Measurements from ENCODE around the gene CES5A. TPM values are rescaled to one million over a fixed set of nuclear protein-coding genes. Genes with fewer than 3 reads are reported as not detected.
"Not testable (repeated sequence)": the region's sequence is repeated elsewhere in the genome, so short reads cannot be mapped to it uniquely, and the experiment has no call there.

CES5A gene
- total RNA-seq, 1 donor from 2014 or later: not detected

DNA sequence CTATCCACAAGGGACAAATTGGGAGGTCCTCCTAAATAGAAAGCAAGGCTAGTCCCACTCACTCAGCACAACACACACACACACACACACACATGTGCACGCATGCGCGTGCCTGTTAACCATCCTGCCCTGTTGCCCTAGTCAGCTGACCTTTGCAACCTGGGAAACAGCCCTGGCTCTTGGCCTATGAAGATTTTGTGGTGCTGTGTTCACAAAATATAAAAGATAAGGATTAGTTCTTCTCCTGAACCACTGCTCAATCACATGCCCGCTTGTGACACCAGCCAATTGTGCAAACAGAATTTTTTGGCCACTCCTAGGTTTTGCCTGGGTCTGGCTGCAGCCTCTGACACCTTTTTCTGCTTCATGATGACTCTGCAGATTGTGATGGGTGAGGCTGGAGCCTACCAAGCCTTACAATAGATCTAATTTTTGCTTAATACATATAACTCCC, 39.0 kb downstream of the CES5A start:
- DNase-seq (ENCODE audit: extremely low spot score, unreplicated experiment): no peak

DNA sequence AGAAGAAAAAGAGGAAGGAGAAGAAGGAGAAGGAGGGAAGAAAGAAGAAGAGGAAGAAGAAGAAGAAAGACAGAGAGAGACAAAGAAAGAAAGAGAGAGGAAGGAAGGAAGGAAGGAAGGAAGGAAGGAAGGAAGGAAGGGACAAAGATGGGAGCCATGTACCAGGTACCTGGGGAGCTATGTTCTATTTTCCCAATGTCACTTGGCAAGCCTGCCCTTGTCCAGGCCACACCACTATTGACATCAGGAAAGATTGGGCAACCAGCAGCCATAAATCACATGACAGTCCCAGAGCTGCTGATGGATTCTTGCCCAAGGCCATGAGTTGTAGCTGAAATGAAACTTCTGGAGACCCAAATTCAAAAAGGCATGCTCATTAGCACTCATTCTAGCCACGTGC, 39.6 kb downstream of the CES5A start:
- Mint-ChIP-seq H3K27ac (ENCODE audit: unreplicated experiment) (no peak overlapping the region), H3K4me3 (ENCODE audit: unreplicated experiment) (no peak overlapping the region), H3K36me3 (ENCODE audit: unreplicated experiment) (no peaks in the 10 kb centered on the region), H3K4me1 (ENCODE audit: unreplicated experiment) (no peaks in the 10 kb centered on the region), H3K9me3 (ENCODE audit: unreplicated experiment) (no peaks in the 10 kb centered on the region), H3K27me3 (ENCODE audit: unreplicated experiment) (peaks cover 4% of the 10 kb centered on the region)
- TF ChIP-seq, protein P1, sequence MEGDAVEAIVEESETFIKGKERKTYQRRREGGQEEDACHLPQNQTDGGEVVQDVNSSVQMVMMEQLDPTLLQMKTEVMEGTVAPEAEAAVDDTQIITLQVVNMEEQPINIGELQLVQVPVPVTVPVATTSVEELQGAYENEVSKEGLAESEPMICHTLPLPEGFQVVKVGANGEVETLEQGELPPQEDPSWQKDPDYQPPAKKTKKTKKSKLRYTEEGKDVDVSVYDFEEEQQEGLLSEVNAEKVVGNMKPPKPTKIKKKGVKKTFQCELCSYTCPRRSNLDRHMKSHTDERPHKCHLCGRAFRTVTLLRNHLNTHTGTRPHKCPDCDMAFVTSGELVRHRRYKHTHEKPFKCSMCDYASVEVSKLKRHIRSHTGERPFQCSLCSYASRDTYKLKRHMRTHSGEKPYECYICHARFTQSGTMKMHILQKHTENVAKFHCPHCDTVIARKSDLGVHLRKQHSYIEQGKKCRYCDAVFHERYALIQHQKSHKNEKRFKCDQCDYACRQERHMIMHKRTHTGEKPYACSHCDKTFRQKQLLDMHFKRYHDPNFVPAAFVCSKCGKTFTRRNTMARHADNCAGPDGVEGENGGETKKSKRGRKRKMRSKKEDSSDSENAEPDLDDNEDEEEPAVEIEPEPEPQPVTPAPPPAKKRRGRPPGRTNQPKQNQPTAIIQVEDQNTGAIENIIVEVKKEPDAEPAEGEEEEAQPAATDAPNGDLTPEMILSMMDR (IDR thresholded peaks at IDR 0.05): no peak
- DNase-seq (ENCODE audit: extremely low spot score, unreplicated experiment): no peak

More for the DNA sequence above, 39.0 kb downstream of the CES5A start:
- Mint-ChIP-seq H3K4me3 (ENCODE audit: unreplicated experiment) (no peak overlapping the region), H3K27me3 (ENCODE audit: unreplicated experiment) (peaks cover 4% of the 10 kb centered on the region), H3K27ac (ENCODE audit: unreplicated experiment) (no peak overlapping the region), H3K36me3 (ENCODE audit: unreplicated experiment) (no peaks in the 10 kb centered on the region), H3K4me1 (ENCODE audit: unreplicated experiment) (no peaks in the 10 kb centered on the region), H3K9me3 (ENCODE audit: unreplicated experiment) (no peaks in the 10 kb centered on the region)
- TF ChIP-seq, protein P1 (IDR thresholded peaks at IDR 0.05): no peak

DNA sequence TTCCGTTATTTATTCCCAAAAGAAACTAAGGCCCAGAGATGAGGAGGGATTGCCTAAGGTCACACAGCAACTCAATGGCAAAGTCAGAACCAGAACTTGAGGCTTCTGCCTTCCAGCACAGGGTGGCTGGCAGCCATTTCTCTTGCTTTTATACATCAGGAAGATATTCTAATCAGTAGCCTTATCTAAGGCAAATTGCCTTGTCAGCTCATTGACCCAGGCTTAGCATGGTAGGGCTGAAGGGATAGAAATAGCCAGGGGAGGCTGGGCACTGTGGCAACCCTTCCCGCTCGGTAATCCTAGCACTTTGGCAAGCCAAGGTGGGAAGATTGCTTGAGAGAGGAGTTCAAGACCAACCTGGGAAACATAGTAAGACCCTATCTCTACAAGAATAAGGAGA, 40.0 kb downstream of the CES5A start:
- not testable (repeated sequence) for H3K27ac Mint-ChIP-seq (ENCODE audit: unreplicated experiment); H3K36me3 Mint-ChIP-seq (ENCODE audit: unreplicated experiment); H3K27me3 Mint-ChIP-seq (ENCODE audit: unreplicated experiment); DNase-seq (ENCODE audit: extremely low spot score, unreplicated experiment); H3K9me3 Mint-ChIP-seq (ENCODE audit: unreplicated experiment); H3K4me1 Mint-ChIP-seq (ENCODE audit: unreplicated experiment); H3K4me3 Mint-ChIP-seq (ENCODE audit: unreplicated experiment)

DNA sequence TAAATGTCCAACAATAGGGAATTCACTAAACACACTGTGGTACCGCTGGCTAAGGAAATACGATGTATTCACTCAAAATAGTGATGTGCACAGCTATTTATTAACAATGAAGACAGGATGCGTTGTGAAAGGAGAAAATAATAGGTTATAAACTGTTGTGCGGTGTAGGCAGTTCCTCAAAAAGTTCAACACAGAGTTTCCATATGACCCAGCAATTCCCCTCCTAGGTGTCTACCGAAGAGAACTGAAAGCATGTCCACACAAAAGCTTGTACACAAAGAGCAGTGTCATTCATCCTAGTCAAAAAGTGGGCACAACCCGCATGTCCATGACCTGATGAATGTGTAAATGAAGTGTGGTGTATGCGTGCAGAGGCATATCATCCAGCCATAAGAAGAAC, 41.1 kb downstream of the CES5A start:
- no peak for DNase-seq (ENCODE audit: extremely low spot score, unreplicated experiment)
- Mint-ChIP-seq H3K4me3 (ENCODE audit: unreplicated experiment) (no peak overlapping the region), H3K27ac (ENCODE audit: unreplicated experiment) (no peak overlapping the region), H3K9me3 (ENCODE audit: unreplicated experiment) (no peaks in the 10 kb centered on the region), H3K36me3 (ENCODE audit: unreplicated experiment) (no peaks in the 10 kb centered on the region), H3K4me1 (ENCODE audit: unreplicated experiment) (no peaks in the 10 kb centered on the region), H3K27me3 (ENCODE audit: unreplicated experiment) (no peaks in the 10 kb centered on the region)
- TF ChIP-seq, protein P1 (IDR thresholded peaks at IDR 0.05): no peak

DNA sequence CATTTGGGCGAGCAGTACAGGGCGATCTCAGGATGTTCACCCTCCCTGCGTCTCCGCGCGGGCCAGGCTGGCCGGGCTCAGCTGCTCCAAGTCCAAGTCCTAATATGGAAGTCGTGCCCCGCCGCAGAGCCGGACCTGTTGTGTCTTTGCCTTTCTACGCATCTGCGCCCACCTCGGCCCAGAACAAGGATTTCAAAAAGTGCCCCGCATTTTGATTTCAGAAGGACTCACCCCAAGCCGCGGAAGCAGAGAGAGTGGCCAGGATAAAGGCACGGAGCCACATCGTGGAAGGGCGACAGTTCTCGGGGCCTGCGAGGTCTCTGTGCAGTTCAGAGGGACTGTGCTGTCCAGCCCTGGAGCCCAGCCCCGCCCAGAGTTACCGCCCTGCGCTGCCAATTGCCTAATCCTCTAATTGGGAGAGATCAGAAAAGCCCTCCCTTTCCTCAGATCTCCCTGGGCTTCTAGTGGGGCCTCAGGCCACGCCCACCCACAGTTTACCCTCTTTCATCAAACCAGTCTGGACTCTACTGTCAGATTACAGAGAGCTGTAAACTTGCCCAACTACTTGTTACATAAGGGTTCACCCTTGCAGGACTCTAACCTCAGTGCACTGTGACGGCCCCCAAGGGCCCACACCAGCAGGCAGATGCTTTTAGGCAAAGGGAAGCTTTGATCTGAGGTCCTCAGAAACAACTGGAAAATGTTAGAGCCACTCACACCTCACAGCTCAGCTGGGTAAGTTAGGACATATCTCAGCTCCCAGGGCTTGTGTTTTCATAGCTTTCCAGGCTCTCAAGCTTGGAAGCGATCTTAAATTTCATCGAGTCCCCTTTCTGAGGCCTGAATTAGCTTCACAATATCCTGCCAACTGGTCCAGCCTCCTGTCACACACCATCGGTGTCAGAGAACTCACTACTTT, 42.1 kb downstream of the CES5A start, which contains the start of gene CES1:
TSS of gene CES1 (minus strand) at position 324 of the 919 bp plus-strand sequence. CDS start at position 283, 41 bp downstream.
- H3K4me1 Mint-ChIP-seq (ENCODE audit: unreplicated experiment): no peaks in the 10 kb centered on the region
- no peaks in the 10 kb centered on the region for H3K36me3 Mint-ChIP-seq (ENCODE audit: unreplicated experiment)
- H3K9me3 Mint-ChIP-seq (ENCODE audit: unreplicated experiment): no peaks in the 10 kb centered on the region
- TF ChIP-seq, protein P1 (IDR thresholded peaks at IDR 0.05): no peak
- H3K27me3 Mint-ChIP-seq (ENCODE audit: unreplicated experiment): no peaks in the 10 kb centered on the region
- H3K27ac Mint-ChIP-seq (ENCODE audit: unreplicated experiment): no peak within 1 kb of the TSS
- H3K4me3 Mint-ChIP-seq (ENCODE audit: unreplicated experiment): no peak within 1 kb of the TSS
- DNase-seq (ENCODE audit: extremely low spot score, unreplicated experiment): peak; percentile 84

Data from osteocyte (in vitro differentiated cells).